Sciatic nerve (tissue), 2 donors: ENCODE measurements around the gene ANKRD23. TPM values are rescaled to one million over a fixed set of nuclear protein-coding genes. Genes with fewer than 3 reads are reported as not detected.

Source experiments
- ATAC-seq: fragments of 200-7000 bp; cut with Tn5 transposase; one replicate; pipeline ENCODE4 v1.9.1; 2020; ENCODE audit warnings: mild to moderate bottlenecking, moderate library complexity
- DNase-seq: peaks from one replicate; pipeline ENCODE4 v3.0.0-alpha.2; 2020; ENCODE audit warnings: low spot score
- intact Hi-C: fragments of 100-400 bp; cut with DNase I; formaldehyde crosslinking; loops from one replicate; pipeline ENCODE4 v1.14.2; 2022
- total RNA-seq: library from RNA; stranded (reverse); fragmentation: NEBNext Ultra II Directional; extraction: Animal tissue kit (Norgen Biotek cat#: 25700); gene quantifications from one replicate; pipeline ENCODE4 v1.2.1, GENCODE V29; 2021
- donor health status: DM: no; HTN: no; CAD: no.
- donor health status: DM: no; HTN: no; CAD: no.

The ANKRD23 gene
- total RNA-seq, 1 donor from 2014 or later = 8.3 TPM

- intact Hi-C loops = no loop called here
- ATAC-seq (no peak), DNase-seq (no peak)
These were observed 18.8 kb downstream of the ANKRD23 start for GRCh38 chr2:96825057-96825456.

- ATAC-seq (no peak), DNase-seq (no peak)
- intact Hi-C loops = no loop called here
These were observed 19.5 kb downstream of the ANKRD23 start for GRCh38 chr2:96824079-96824870.

GRCh38 chr2:96823198-96823597, 20.6 kb downstream of the ANKRD23 start:
- ATAC-seq (peak; percentile 59), DNase-seq (no peak)
- intact Hi-C loops = no loop called here

- no peak for DNase-seq
- intact Hi-C loops = no loop called here
- ATAC-seq = no peak
These were observed 21.0 kb downstream of the ANKRD23 start for GRCh38 chr2:96822786-96823185.

- no peak for ATAC-seq
- no peak for DNase-seq
- intact Hi-C loops = no loop called here
These were observed 22.6 kb downstream of the ANKRD23 start for GRCh38 chr2:96821113-96821675.

- ATAC-seq (no peak), DNase-seq (no peak)
- intact Hi-C loops = loop anchor here (10.0 kb wide), 1 partner anchor 45 kb away; no protein-coding TSS in a partner anchor
These were observed 23.8 kb downstream of the ANKRD23 start for GRCh38 chr2:96819876-96820511.

- DNase-seq = no peak
- no peak for ATAC-seq
- intact Hi-C loops = loop anchor here (10.0 kb wide), 1 partner anchor 45 kb away; no protein-coding TSS in a partner anchor
These were observed 24.5 kb downstream of the ANKRD23 start for GRCh38 chr2:96819128-96819875.

- no peak for ATAC-seq
- intact Hi-C loops = loop anchor here (10.0 kb wide), 1 partner anchor 47 kb away; no protein-coding TSS in a partner anchor
- no peak for DNase-seq
These were observed 25.9 kb downstream of the ANKRD23 start for GRCh38 chr2:96817882-96818281.

GRCh38 chr2:96816836-96817702, 26.8 kb downstream of the ANKRD23 start:
- intact Hi-C loops = loop anchor here (10.0 kb wide), 1 partner anchor 48 kb away; no protein-coding TSS in a partner anchor
- ATAC-seq (no peak), DNase-seq (no peak)

GRCh38 chr2:96816127-96816835, 27.5 kb downstream of the ANKRD23 start, which contains the start of gene CNNM3:
CNNM3 (plus strand) TSS chr2:96816268; CDS start chr2:96816278, 10 bp downstream.
- intact Hi-C loops = loop anchor here (10.0 kb wide), 1 partner anchor 49 kb away; no protein-coding TSS in a partner anchor
- peak; percentile 98 for DNase-seq
- peak; percentile 97 for ATAC-seq

- peak; percentile 12 for ATAC-seq
- intact Hi-C loops = loop anchor here (10.0 kb wide), 1 partner anchor 49 kb away; no protein-coding TSS in a partner anchor
- no peak for DNase-seq
These were observed 28.3 kb downstream of the ANKRD23 start for GRCh38 chr2:96815326-96816126.

GRCh38 chr2:96813656-96814055, 30.2 kb downstream of the ANKRD23 start:
- DNase-seq (no peak), ATAC-seq (no peak)
- intact Hi-C loops = loop anchor here (10.0 kb wide), 1 partner anchor 51 kb away; no protein-coding TSS in a partner anchor

- DNase-seq (no peak), ATAC-seq (peak; percentile 45)
- intact Hi-C loops = loop anchor here (10.0 kb wide), 1 partner anchor 53 kb away; no protein-coding TSS in a partner anchor
These were observed 31.9 kb downstream of the ANKRD23 start for GRCh38 chr2:96811917-96812316.

- no peak for ATAC-seq
- no peak for DNase-seq
- intact Hi-C loops = loop anchor here (10.0 kb wide), 1 partner anchor 54 kb away; no protein-coding TSS in a partner anchor
These were observed 33.0 kb downstream of the ANKRD23 start for GRCh38 chr2:96810783-96811192.

GRCh38 chr2:96809951-96810782, 33.7 kb downstream of the ANKRD23 start:
- intact Hi-C loops = loop anchor here (10.0 kb wide), 1 partner anchor 55 kb away; no protein-coding TSS in a partner anchor
- DNase-seq = no peak
- no peak for ATAC-seq
